HepG2 (cell line): ENCODE data around the gene AHSP. TPM values are rescaled to one million over a fixed set of nuclear protein-coding genes. Genes with fewer than 3 reads are reported as not detected.

Experiments
- ATAC-seq: fragments of 200-7000 bp; cut with Tn5 transposase; 3 replicates; pipeline ENCODE4 v1.9.1; 2020; ENCODE audit warnings: mild to moderate bottlenecking, moderate library complexity
- BruUV-seq: library from RNA; stranded (reverse); fragments of 400-500 nt; replicated peaks from 2 replicates; lab custom pipeline; 2021; lab: Mats Ljungman, UMichigan
- CTCF ChIA-PET: fragments of 300-600 bp; formaldehyde crosslinking; extraction: SDS; loops from one replicate; lab custom pipeline; 2021; ENCODE audit warnings: low total read pairs, inconsistent platforms, low intra/inter-chr PET ratio; lab: Yijun Ruan, JAX
- POLR2A ChIA-PET: fragments of 350-600 bp; sonication (Branson Sonifier 250); formaldehyde crosslinking; loops from one replicate; lab custom pipeline; 2020; ENCODE audit warnings: antibody characterized with exemption, inconsistent platforms; lab: Yijun Ruan, JAX
- DNase-seq: peaks from one replicate; pipeline ENCODE4 v3.0.0-alpha.2; 2015; ENCODE audit warnings: low spot score
- FAIRE-seq: peaks from 3 replicates; lab custom pipeline; 2011; peaks lifted over from hg19 to GRCh38; lab: Jason Lieb, UNC
- H2AFZ ChIP-seq: one replicate; pipeline ENCODE4 v1.6.1; 2011; ENCODE audit warnings: low read length, inconsistent platforms
- H3K27ac ChIP-seq: fragments of 300-600 bp; 3 replicates; pipeline ENCODE4 v1.8.0; 2011; ENCODE audit warnings: mixed run types, mild to moderate bottlenecking, mixed read lengths, low read length, inconsistent platforms; ENCODE audit not compliant: insufficient read depth; ENCODE audit errors: extremely low read length
- H3K27me3 ChIP-seq, 2 experiments: fragments of 200-600 bp in 1 of 2; 2 replicates in 1 of 2; 3 replicates in 1 of 2; pipeline versions ENCODE4 v1.6.0 to v1.8.0; 2011; ENCODE audit warnings: low read length in 2 of 2, mild to moderate bottlenecking in 2 of 2, moderate library complexity in 2 of 2, inconsistent platforms in 1 of 2; ENCODE audit not compliant: insufficient read depth in 2 of 2, control insufficient read depth in 1 of 2
- H3K36me3 ChIP-seq, 2 experiments: fragments of 200-600 bp in 1 of 2; replicated peaks in 1 of 2; 2 replicates in 1 of 2; 3 replicates in 1 of 2; pipeline versions ENCODE4 v1.5.1 to v1.8.0; 2011; ENCODE audit warnings: low read length in 2 of 2, inconsistent platforms in 1 of 2; ENCODE audit not compliant: insufficient read depth in 2 of 2, control insufficient read depth in 1 of 2
- H3K4me1 ChIP-seq: 2 replicates; pipeline ENCODE4 v1.5.1; 2012; ENCODE audit warnings: low read length, inconsistent platforms; ENCODE audit not compliant: insufficient read depth
- H3K4me2 ChIP-seq: 2 replicates; pipeline ENCODE4 v1.6.0; 2011; ENCODE audit warnings: low read depth, low read length, inconsistent platforms
- H3K4me3 ChIP-seq, 3 experiments: fragments of 200-600 bp in 1 of 3; sonication (generic), shearing (Covaris generic) in 1 of 3; replicated peaks in 1 of 3; 2 replicates each; pipeline ENCODE4 v1.5.1; 2011 to 2016; ENCODE audit warnings: low read length in 3 of 3, inconsistent platforms in 2 of 3, low read depth in 2 of 3, mild to moderate bottlenecking in 2 of 3, control low read depth in 1 of 3, mixed read lengths in 1 of 3; ENCODE audit not compliant: insufficient read depth in 1 of 3
- H3K79me2 ChIP-seq: one replicate; pipeline ENCODE4 v1.6.1; 2011; ENCODE audit warnings: low read length, inconsistent platforms; ENCODE audit not compliant: insufficient read depth
- H3K9ac ChIP-seq: 2 replicates; pipeline ENCODE4 v1.6.0; 2011; ENCODE audit warnings: mild to moderate bottlenecking, low read depth, low read length, inconsistent platforms; ENCODE audit not compliant: insufficient read depth
- H3K9me3 ChIP-seq: 2 replicates; pipeline ENCODE4 v1.5.1; 2012; ENCODE audit warnings: mild to moderate bottlenecking, low read length
- H4K20me1 ChIP-seq: 2 replicates; pipeline ENCODE4 v1.6.0; 2011; ENCODE audit warnings: inconsistent platforms, mild to moderate bottlenecking, low read length, moderate library complexity; ENCODE audit not compliant: insufficient read depth
- ATRX ChIP-seq: sonication (generic); formaldehyde crosslinking; IDR thresholded peaks from 2 replicates; pipeline ENCODE4 v1.4.0; 2020; ENCODE audit warnings: missing genetic modification reagents, borderline replicate concordance
- FOSL2 ChIP-seq: sonication (generic); formaldehyde crosslinking; IDR thresholded peaks from 2 replicates; pipeline ENCODE4 v1.4.0; 2020; ENCODE audit warnings: missing genetic modification reagents
- IRF2 ChIP-seq: IDR thresholded peaks from 2 replicates; pipeline ENCODE4 v1.6.1; 2018; ENCODE audit warnings: missing genetic modification reagents, missing compliant biosample characterization
- LCORL ChIP-seq, 2 experiments: fragments of 450-650 bp in 1 of 2; sonication (generic) in 1 of 2; formaldehyde crosslinking in 1 of 2; IDR thresholded peaks; 2 replicates each; pipeline versions ENCODE4 v1.5.0 to v1.6.1; 2017 to 2020; ENCODE audit warnings: antibody characterized with exemption in 1 of 2, missing genetic modification reagents in 1 of 2
- RARG ChIP-seq: sonication (generic); formaldehyde crosslinking; IDR thresholded peaks from 2 replicates; pipeline ENCODE4 v1.4.0; 2020; ENCODE audit warnings: low read depth, mild to moderate bottlenecking, missing genetic modification reagents
- ZFP37 ChIP-seq: sonication (generic); formaldehyde crosslinking; IDR thresholded peaks from 2 replicates; pipeline ENCODE4 v1.4.0; 2020; ENCODE audit warnings: missing genetic modification reagents, borderline replicate concordance
- ZNF788 ChIP-seq: sonication (generic); formaldehyde crosslinking; IDR thresholded peaks from 2 replicates; pipeline ENCODE4 v1.5.0; 2020; ENCODE audit warnings: mild to moderate bottlenecking, missing genetic modification reagents, borderline replicate concordance
- WGBS: methylation state at CpG from one replicate; pipeline ENCODE4 v1.1.6; 2017; ENCODE audit warnings: low lambda C conversion rate; 5-methylcytosine and 5-hydroxymethylcytosine counted together
- in situ Hi-C: cut with HindIII; loops from 2 replicates; pipeline ENCODE4 v1.10.0; 2017; ENCODE audit warnings: low pct_unique_long_range_greater_than_20kb; ENCODE audit not compliant: extremely low pct_ligation_motif_present
- intact Hi-C: fragments of 100-400 bp; cut with micrococcal nuclease; formaldehyde crosslinking; loops from one replicate; pipeline ENCODE4 v1.10.0; 2022; ENCODE audit not compliant: unreplicated experiment
- polyA plus RNA-seq, 8 experiments: library from polyadenylated mRNA; depleted of rRNA in 3 of 8; stranded (reverse) in 7 of 8; unstranded in 1 of 8; fragments of >200 nt; fragmentation: Illumina TruSeq in 4 of 8; extraction: Trizol in 4 of 8; gene quantifications; 2 replicates each; pipeline versions ENCODE4 v1.2.1 to v1.2.3, GENCODE V29; 2011 to 2016; ENCODE audit warnings: low read depth in 4 of 8, missing spikeins in 1 of 8, mixed read lengths in 1 of 8; ENCODE audit not compliant: insufficient read depth in 1 of 8
- total RNA-seq, 5 experiments: library from RNA; depleted of rRNA; stranded (reverse); fragments of >200 nt; fragmentation: Illumina TruSeq; extraction: Trizol; gene quantifications; 2 replicates each; pipeline ENCODE4 v1.2.3, GENCODE V29; 2016; ENCODE audit warnings: low read depth in 1 of 5
- TF ChIP-seq, protein P1 (sequence below): sonication (generic); formaldehyde crosslinking; IDR thresholded peaks from 2 replicates; pipeline ENCODE4 v1.5.0; 2020; ENCODE audit warnings: mild to moderate bottlenecking, low read depth, missing genetic modification reagents, borderline replicate concordance
- TF ChIP-seq, protein P2 (sequence below): sonication (generic); formaldehyde crosslinking; IDR thresholded peaks from 2 replicates; pipeline ENCODE4 v1.4.0; 2020; ENCODE audit warnings: missing genetic modification reagents
- TF ChIP-seq, protein P3 (sequence below): sonication (generic); formaldehyde crosslinking; IDR thresholded peaks from 2 replicates; pipeline ENCODE4 v1.4.0; 2020; ENCODE audit warnings: mild to moderate bottlenecking, missing genetic modification reagents

Gene AHSP
- total and polyA plus RNA-seq, 2 of the 13 experiments (the other 11 are each of a cell fraction or from before 2014, with no cell fraction given) = not detected

DNA sequence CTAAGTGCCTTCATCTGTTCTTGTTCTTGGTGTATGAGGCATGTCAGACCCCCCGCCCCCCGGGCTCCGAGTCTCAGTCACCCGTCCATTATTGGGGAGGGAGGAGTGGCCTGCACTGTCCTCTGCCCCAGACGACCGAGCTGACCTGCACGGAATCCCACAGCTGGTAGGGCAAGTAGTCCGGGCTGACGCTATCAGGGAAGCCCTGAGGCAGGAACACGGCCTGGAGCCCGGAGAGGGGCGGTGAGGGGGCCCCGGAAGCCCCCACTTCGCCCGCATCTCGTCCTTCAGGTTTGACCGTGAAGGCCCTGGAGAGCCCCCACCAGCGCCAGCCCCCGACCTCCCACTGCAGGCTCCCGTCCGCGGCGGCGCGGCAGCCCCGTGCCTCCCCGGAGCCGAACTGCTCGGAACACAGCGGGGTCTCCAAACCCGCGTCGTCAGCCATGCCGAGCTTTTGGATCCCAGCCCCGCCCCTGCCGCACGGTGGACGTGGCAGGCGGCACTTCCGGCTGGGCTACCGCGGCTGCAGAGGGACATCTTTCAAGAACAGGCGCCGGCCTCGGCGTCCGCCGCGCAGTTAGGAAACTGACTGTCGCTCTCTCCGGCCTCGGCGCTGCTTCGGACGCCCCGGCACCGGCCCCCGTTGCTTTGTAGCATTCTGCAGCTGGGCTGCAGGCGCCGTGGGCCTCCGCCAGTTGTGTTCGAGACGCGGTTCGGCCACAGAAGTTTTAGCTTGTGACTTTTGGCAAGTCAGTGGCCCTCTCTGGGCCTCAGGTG lies 19.6 kb upstream of the AHSP start, which contains the start of gene RUSF1:
Gene RUSF1, minus strand, starts transcription at position 463 of the 777 bp plus-strand sequence. Its CDS starts 18 bp downstream, at position 445.
- no peaks in the 10 kb centered on the region for H4K20me1 ChIP-seq
- no peaks in the 10 kb centered on the region for H3K9me3 ChIP-seq
- peak within 1 kb of the TSS; percentile 89 for H3K27ac ChIP-seq
- intact Hi-C loops (loop anchor here (2.0 to 5.0 kb wide), 4 partner anchors 31 to 364 kb away; partner anchors contain the start of genes ARMC5 and ZNF267), in situ Hi-C loops (no loop called here)
- under 1% methylated on average over 20 of the region's 65 CpGs for WGBS
- CTCF ChIA-PET = no interaction called here
- POLR2A ChIA-PET = interaction anchor here (0.6 to 3.1 kb wide), 21 partner anchors 10 to 434 kb away, joined by 3 to 40 read pairs (median 5); partner anchors contain the start of genes ARMC5, KAT8, SLC5A2 and TGFB1I1
- peaks cover 18% of the 10 kb centered on the region for H3K79me2 ChIP-seq
- H3K36me3 ChIP-seq = peaks cover 0 to 9% of the 10 kb centered on the region in 2 experiments; a peak in 2 of 5 replicates
- BruUV-seq = TSS peak; percentile 70
- FAIRE-seq = no peak
- peak; percentile 93 for ATAC-seq
- peak within 1 kb of the TSS; percentile 90 to 98 (median 90) for H3K4me3 ChIP-seq
- peak within 1 kb of the TSS; percentile 98 for H3K9ac ChIP-seq
- peaks cover 46% of the 10 kb centered on the region for H3K4me1 ChIP-seq
- peak; percentile 89 for DNase-seq
- peak within 1 kb of the TSS; percentile 89 for H3K4me2 ChIP-seq
- peak within 1 kb of the TSS; percentile 43 for H2AFZ ChIP-seq
- peaks cover 0 to 6% of the 10 kb centered on the region in 2 experiments; a peak in 2 of 5 replicates for H3K27me3 ChIP-seq
- TF ChIP-seq IRF2 (CRISPR knock-in tag) = peak; percentile 98
- TF ChIP-seq, protein P1, sequence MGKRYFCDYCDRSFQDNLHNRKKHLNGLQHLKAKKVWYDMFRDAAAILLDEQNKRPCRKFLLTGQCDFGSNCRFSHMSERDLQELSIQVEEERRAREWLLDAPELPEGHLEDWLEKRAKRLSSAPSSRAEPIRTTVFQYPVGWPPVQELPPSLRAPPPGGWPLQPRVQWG = no peak
- TF ChIP-seq ZNF788 (CRISPR knock-in tag) = peak; percentile 99
- TF ChIP-seq LCORL (IDR thresholded peaks at IDR 0.05) = no peak; the same call in 1 of the 2 replicates
- TF ChIP-seq LCORL (CRISPR knock-in tag; IDR thresholded peaks at IDR 0.05) = peak; percentile 92
- TF ChIP-seq ATRX = no peak
- TF ChIP-seq ZFP37 = peak; percentile 27; the same call in 1 of the 2 replicates
- TF ChIP-seq, protein P2, sequence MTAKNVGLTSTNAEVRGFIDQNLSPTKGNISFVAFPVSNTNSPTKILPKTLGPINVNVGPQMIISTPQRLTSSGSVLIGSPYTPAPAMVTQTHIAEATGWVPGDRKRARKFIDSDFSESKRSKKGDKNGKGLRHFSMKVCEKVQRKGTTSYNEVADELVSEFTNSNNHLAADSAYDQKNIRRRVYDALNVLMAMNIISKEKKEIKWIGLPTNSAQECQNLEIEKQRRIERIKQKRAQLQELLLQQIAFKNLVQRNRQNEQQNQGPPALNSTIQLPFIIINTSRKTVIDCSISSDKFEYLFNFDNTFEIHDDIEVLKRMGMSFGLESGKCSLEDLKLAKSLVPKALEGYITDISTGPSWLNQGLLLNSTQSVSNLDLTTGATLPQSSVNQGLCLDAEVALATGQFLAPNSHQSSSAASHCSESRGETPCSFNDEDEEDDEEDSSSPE (CRISPR knock-in tag) = peak; percentile 83
- TF ChIP-seq FOSL2 (CRISPR knock-in tag) = peak; percentile 66
- TF ChIP-seq, protein P3, sequence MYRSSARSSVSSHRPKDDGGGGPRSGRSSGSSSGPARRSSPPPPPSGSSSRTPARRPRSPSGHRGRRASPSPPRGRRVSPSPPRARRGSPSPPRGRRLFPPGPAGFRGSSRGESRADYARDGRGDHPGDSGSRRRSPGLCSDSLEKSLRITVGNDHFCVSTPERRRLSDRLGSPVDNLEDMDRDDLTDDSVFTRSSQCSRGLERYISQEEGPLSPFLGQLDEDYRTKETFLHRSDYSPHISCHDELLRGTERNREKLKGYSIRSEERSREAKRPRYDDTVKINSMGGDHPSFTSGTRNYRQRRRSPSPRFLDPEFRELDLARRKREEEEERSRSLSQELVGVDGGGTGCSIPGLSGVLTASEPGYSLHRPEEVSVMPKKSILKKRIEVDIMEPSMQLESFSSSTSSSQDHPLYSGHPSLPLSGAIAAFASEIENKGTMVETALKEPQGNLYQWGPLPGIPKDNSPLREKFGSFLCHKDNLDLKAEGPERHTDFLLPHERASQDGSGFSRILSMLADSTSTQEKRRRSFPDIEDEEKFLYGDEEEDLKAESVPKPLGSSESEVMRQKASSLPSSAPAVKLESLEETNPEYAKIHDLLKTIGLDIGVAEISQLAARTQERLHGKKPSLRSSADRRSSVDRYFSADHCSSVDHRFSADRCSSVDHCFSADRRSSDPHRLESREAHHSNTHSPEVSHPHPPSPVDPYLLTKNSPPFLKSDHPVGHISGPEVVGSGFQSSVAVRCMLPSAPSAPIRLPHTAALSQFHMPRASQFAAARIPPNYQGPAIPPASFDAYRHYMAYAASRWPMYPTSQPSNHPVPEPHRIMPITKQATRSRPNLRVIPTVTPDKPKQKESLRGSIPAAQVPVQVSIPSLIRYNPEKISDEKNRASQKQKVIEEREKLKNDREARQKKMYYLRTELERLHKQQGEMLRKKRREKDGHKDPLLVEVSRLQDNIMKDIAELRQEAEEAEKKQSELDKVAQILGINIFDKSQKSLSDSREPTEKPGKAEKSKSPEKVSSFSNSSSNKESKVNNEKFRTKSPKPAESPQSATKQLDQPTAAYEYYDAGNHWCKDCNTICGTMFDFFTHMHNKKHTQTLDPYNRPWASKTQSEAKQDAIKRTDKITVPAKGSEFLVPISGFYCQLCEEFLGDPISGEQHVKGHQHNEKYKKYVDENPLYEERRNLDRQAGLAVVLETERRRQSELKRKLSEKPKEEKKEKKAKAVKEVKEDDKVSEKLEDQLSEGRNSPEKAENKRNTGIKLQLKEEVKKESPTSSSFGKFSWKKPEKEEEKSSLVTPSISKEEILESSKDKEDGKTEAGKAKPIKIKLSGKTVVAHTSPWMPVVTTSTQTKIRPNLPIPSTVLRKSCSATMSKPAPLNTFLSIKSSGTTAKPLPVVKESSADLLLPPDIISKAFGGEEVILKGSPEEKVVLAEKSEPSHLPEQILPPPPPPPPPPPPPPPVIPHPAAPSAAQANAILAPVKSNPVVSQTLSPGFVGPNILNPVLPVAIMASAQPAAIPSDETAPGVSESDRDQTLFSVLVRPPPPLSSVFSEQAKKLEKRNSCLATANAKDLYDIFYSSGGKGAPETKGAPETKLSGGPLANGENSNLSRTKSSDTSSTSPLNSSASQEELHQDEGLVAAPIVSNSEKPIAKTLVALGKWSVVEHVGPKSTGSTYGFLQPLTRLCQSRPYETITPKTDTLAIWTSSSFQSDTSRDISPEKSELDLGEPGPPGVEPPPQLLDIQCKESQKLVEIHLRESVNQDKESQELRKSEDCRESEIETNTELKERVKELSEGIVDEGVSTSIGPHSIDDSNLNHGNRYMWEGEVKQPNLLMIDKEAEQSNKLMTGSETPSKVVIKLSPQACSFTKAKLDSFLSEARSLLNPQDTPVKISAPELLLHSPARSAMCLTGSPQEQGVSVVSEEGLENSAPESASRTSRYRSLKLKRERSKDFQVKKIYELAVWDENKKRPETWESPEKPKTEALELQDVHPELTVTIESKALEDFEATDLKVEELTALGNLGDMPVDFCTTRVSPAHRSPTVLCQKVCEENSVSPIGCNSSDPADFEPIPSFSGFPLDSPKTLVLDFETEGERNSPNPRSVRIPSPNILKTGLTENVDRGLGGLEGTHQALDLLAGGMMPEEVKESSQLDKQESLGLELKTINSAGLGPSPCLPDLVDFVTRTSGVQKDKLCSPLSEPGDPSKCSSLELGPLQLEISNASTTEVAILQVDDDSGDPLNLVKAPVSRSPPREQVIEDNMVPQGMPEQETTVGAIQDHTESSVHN (CRISPR knock-in tag) = peak; percentile 68; the same call in 1 of the 2 replicates
- peak; percentile 69; the same call in 1 of the 2 replicates for TF ChIP-seq RARG (CRISPR knock-in tag)
